LNCAP (cell line): Measurements from ENCODE around the gene ADAT2.

Experiments used
- CTCF ChIP-seq: fragments of 450-650 bp; IDR thresholded peaks from 2 replicates; pipeline ENCODE4 v1.5.1; 2017; ENCODE audit warnings: mild to moderate bottlenecking

ADAT2 gene

DNA sequence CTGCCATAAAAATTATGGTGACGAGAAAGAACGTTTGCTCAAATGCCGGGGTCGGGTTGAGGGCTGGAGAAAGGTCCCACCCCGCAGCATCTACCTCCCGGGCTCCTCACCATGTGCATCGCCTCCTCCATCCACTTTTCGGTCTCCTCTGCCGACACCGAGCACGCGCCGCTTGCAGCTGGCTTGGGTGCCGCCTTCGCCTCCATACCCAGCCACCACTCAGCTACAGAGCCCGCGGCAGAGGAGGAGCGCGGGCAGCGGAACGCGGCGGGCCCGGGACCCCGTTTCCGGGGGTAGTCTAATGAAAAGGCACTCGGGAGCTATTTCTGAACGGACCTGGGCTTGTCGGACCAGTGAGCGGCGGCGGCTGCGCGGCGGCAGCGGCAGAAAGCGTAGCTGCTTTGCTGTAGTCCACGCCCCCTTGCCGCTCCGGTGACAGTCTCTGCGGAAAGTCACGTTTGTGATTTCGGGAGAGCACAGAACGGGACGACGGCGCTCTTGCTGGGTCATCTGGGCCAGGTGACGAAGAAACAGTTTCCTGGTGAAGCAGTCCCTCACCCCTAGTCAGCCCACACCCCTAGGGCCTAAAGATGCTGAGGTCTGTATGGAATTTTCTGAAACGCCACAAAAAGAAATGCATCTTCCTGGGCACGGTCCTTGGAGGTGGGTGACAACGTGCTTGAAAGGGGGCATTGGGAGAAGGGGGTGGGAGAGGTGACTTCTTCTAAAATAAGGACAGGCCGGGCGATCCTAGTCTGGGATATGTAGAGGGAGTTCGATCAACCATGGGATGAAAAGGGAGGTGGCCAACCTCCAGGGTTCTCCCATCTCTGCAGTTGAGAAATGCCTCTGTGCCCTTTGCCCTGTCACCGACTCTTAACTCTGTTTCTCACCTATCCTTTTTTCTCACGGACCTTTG is at the start of gene ADAT2, which contains the start of gene PEX3:
Gene ADAT2, minus strand, starts transcription at position 243 of the 919 bp plus-strand sequence. Its CDS starts 37 bp downstream, at position 206.
Gene PEX3, plus strand, starts transcription at position 353 of the 919 bp plus-strand sequence. Its CDS starts 238 bp downstream, at position 591.
- no peak for TF ChIP-seq CTCF

GRCh38 chr6:143498428-143498827 is 47.9 kb upstream of the ADAT2 start:
- TF ChIP-seq CTCF = no peak

GRCh38 chr6:143496974-143497373 is 46.5 kb upstream of the ADAT2 start:
- TF ChIP-seq CTCF = no peak

DNA sequence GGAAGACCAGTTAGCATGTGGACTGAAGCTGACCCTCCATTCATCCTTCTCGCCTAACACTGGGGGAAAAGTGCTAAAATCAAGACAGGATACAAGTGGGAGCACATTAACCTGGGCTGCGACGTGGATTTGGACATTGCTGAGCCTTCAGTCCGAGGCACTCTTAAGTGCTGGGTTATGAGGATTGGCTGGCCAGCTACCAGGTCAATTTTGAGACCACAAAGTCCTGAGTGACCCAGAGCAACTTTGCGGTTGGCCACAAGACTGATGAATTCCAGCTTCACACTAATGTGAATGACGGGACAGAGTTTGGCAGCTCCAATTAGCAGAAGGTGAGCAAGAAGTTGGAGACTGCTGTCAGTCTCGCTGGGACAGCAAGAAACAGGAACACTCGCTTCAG is 40.3 kb upstream of the ADAT2 start:
- TF ChIP-seq CTCF = no peak

DNA sequence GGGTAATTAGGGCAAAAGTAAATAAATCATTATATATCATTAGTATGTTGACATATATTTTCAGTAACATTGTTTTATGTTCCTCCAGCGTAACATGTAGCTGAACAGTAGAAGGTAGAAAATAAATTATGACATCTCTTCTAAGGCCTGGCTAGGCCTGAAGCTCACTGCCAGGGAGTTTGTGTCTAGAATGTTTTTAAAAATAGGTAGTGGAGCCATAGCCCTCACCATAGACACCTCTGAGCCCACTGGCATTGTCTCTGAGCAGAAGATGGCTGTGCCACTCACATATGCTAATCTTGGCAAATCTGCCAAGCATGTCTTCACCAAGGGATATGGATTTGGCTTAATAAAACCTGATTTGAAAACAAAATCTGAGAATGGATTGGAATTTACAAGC is 39.7 kb upstream of the ADAT2 start:
- no peak for TF ChIP-seq CTCF

- no peak for TF ChIP-seq CTCF
Observed at GRCh38 chr6:143486752-143487151, 36.3 kb upstream of the ADAT2 start.

GRCh38 chr6:143485967-143486366 is 35.5 kb upstream of the ADAT2 start:
- TF ChIP-seq CTCF = no peak
